Glutamatergic neuron (in vitro differentiated cells): ENCODE data around the gene TBC1D5. TPM values are rescaled to one million over a fixed set of nuclear protein-coding genes. Genes with fewer than 3 reads are reported as not detected.

Source experiments
- DNase-seq: peaks from one replicate; pipeline ENCODE4 v3.0.0; 2022
- H3K27ac Mint-ChIP-seq: one replicate; pipeline ENCODE4 v1.8.0; 2020; ENCODE audit warnings: mild to moderate bottlenecking, mixed read lengths, inconsistent platforms; ENCODE audit not compliant: unreplicated experiment
- H3K27me3 Mint-ChIP-seq: one replicate; pipeline ENCODE4 v1.8.0; 2020; ENCODE audit warnings: mild to moderate bottlenecking, moderate library complexity, mixed read lengths, inconsistent platforms; ENCODE audit not compliant: unreplicated experiment
- H3K36me3 Mint-ChIP-seq: one replicate; pipeline ENCODE4 v1.8.0; 2020; ENCODE audit warnings: mild to moderate bottlenecking, mixed read lengths, inconsistent platforms; ENCODE audit not compliant: unreplicated experiment
- H3K4me1 Mint-ChIP-seq: one replicate; pipeline ENCODE4 v1.8.0; 2020; ENCODE audit warnings: mild to moderate bottlenecking, low read depth, mixed read lengths, inconsistent platforms; ENCODE audit not compliant: unreplicated experiment
- H3K4me3 Mint-ChIP-seq: one replicate; pipeline ENCODE4 v1.8.0; 2020; ENCODE audit warnings: mild to moderate bottlenecking, mixed read lengths, inconsistent platforms; ENCODE audit not compliant: unreplicated experiment
- H3K9me3 Mint-ChIP-seq: one replicate; pipeline ENCODE4 v1.8.0; 2020; ENCODE audit warnings: mild to moderate bottlenecking, moderate library complexity, mixed read lengths, inconsistent platforms; ENCODE audit not compliant: unreplicated experiment
- CTCF ChIP-seq: fragments of 200-600 bp; sonication (generic); IDR thresholded peaks from one replicate; pipeline ENCODE4 v1.5.0; 2021; ENCODE audit not compliant: partially characterized antibody, unreplicated experiment
- total RNA-seq: library from RNA; stranded (reverse); fragmentation: NEBNext Ultra II Directional; extraction: Animal tissue kit (Norgen Biotek cat#: 25700); gene quantifications from one replicate; pipeline ENCODE4 v1.2.1, GENCODE V29; 2021; ENCODE audit not compliant: unreplicated experiment

The TBC1D5 gene
- total RNA-seq, 1 donor from 2014 or later, result 40.2 TPM

DNA sequence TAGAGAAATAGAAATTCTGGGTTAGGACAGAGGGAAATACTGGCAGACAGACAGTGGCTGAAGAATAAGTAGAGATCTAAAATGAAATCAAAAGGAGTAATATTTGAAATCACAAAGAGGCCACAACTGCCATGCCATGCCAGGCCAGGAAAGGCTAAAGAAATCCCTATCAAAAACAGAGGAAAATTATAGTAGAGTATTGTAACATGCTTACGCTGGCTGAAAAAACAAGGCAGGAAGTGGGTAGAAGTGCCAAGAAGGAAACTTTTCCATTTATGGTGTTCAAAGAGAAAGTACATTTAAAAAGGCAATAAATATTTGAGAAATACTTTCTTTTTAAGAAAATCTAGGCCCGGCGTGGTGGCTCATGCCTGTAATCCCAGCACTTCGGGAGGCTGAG lies 442.0 kb downstream of the TBC1D5 start:
- Mint-ChIP-seq H3K9me3 (no peaks in the 10 kb centered on the region), H3K4me3 (no peak overlapping the region), H3K27ac (no peak overlapping the region), H3K27me3 (no peaks in the 10 kb centered on the region), H3K4me1 (no peaks in the 10 kb centered on the region), H3K36me3 (no peaks in the 10 kb centered on the region)
- no peak for TF ChIP-seq CTCF
- DNase-seq, result no peak

- Mint-ChIP-seq H3K9me3 (no peaks in the 10 kb centered on the region), H3K36me3 (no peaks in the 10 kb centered on the region), H3K4me1 (no peaks in the 10 kb centered on the region), H3K27ac (no peak overlapping the region), H3K4me3 (no peak overlapping the region), H3K27me3 (no peaks in the 10 kb centered on the region)
- TF ChIP-seq CTCF, result no peak
- DNase-seq, result no peak
Observed at GRCh38 chr3:17298038-17298437, 444.4 kb downstream of the TBC1D5 start.

DNA sequence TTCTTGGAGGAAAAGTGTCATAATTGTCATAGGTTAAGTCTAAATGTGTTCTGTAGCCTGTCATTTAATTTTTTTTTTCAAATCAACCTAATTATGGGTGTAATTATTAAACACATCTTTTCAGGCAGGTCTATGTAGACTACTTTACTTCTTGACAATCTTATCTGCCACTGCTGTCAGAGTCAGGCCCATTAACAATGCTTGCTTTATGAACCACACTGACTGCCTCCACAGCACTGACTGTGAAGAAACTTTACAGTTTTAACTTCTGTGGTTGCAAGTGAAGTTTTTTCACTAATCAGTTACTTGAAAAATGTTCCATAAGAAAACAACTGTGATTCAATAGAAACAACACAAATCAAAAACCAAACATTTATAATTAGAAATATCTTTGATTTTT lies 449.9 kb downstream of the TBC1D5 start:
- Mint-ChIP-seq H3K4me3 (no peak overlapping the region), H3K4me1 (no peaks in the 10 kb centered on the region), H3K9me3 (peaks cover 3% of the 10 kb centered on the region), H3K27ac (no peak overlapping the region), H3K36me3 (no peaks in the 10 kb centered on the region), H3K27me3 (no peaks in the 10 kb centered on the region)
- no peak for TF ChIP-seq CTCF
- no peak for DNase-seq

- TF ChIP-seq CTCF, result no peak
- DNase-seq, result no peak
- Mint-ChIP-seq H3K4me3 (no peak overlapping the region), H3K36me3 (no peaks in the 10 kb centered on the region), H3K27me3 (no peaks in the 10 kb centered on the region), H3K9me3 (peaks cover 3% of the 10 kb centered on the region), H3K4me1 (no peaks in the 10 kb centered on the region), H3K27ac (no peak overlapping the region)
Observed at GRCh38 chr3:17290894-17291293, 451.5 kb downstream of the TBC1D5 start.

GRCh38 chr3:17288839-17289399 lies 453.5 kb downstream of the TBC1D5 start:
- no peaks in the 10 kb centered on the region for H3K4me1 Mint-ChIP-seq
- no peak for TF ChIP-seq CTCF
- H3K27ac Mint-ChIP-seq, result no peak overlapping the region
- H3K4me3 Mint-ChIP-seq, result no peak overlapping the region
- peaks cover 3% of the 10 kb centered on the region for H3K9me3 Mint-ChIP-seq
- no peak for DNase-seq
- no peaks in the 10 kb centered on the region for H3K27me3 Mint-ChIP-seq
- no peaks in the 10 kb centered on the region for H3K36me3 Mint-ChIP-seq
